Measurements from ENCODE around the gene NPM1.

The NPM1 gene

DNA sequence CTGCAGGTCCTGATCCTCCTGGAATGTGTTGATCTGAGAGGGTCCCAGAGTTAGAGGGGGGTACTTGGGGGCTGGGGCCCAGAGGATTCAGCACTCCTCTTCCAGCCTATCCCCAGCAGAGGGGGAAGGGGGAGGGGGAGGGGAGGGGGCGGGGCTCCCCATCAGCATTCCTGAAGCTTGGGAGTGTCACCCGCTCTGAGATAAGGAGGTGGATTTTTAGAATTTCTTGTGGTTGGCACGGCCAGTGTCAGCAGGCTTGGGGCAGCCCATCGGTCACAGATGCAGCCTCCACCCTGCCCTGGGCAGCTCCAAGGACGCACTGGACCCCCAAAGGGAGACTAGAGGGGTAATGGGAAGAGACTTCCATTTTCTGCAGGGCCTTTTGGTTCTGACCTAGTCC, 37.1 kb downstream of the NPM1 start:
- TF ChIP-seq, protein P1, sequence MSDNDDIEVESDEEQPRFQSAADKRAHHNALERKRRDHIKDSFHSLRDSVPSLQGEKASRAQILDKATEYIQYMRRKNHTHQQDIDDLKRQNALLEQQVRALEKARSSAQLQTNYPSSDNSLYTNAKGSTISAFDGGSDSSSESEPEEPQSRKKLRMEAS (IDR thresholded peaks at IDR 0.05; ENCODE audit: low read depth, low read length) = no peak
- TF ChIP-seq MYC (IDR thresholded peaks at IDR 0.05; ENCODE audit: low read depth, low read length) = no peak
- TF ChIP-seq POLR2A (IDR thresholded peaks at IDR 0.05; ENCODE audit: extremely low read depth, insufficient read length) = no peak
- TF ChIP-seq, protein P2, sequence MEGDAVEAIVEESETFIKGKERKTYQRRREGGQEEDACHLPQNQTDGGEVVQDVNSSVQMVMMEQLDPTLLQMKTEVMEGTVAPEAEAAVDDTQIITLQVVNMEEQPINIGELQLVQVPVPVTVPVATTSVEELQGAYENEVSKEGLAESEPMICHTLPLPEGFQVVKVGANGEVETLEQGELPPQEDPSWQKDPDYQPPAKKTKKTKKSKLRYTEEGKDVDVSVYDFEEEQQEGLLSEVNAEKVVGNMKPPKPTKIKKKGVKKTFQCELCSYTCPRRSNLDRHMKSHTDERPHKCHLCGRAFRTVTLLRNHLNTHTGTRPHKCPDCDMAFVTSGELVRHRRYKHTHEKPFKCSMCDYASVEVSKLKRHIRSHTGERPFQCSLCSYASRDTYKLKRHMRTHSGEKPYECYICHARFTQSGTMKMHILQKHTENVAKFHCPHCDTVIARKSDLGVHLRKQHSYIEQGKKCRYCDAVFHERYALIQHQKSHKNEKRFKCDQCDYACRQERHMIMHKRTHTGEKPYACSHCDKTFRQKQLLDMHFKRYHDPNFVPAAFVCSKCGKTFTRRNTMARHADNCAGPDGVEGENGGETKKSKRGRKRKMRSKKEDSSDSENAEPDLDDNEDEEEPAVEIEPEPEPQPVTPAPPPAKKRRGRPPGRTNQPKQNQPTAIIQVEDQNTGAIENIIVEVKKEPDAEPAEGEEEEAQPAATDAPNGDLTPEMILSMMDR (IDR thresholded peaks at IDR 0.05; ENCODE audit: low read depth, low read length) = no peak
- DNase-seq (ENCODE audit: low read depth) = no peak

DNA sequence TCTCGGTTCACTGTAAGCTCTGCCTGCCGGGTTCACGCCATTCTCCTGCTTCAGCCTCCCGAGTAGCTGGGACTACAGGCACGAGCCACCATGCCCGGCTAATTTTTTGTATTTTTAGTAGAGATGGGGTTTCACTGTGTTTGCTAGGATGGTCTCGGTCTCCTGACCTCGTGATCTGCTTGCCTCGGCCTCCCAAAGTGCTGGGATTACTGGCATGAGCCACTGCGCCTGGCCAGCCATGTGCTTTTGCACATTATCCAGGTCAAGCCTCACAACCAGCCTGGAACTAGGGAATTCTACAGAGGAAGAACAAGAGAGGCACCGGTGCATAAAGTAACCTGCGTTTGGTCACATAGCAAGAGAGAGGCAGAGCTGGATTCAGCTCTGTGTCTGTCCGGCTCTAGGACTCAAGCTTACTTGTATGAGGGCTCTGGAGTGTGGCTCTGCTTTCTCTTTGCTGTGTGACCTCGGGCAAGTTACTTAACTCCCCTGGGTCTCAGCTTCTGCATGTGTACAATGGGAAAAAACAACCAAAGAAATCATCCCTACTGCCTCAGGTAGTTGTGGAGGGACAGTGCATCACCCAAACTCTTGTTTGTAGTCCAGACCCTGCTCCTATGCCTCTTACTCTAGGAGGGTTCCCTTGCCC, 38.1 kb downstream of the NPM1 start:
- DNase-seq (ENCODE audit: low read depth) = no peak
- H3K4me3 ChIP-seq (ENCODE audit: low read depth, low read length) = no peak overlapping the region
- TF ChIP-seq, protein P1 (IDR thresholded peaks at IDR 0.05; ENCODE audit: low read depth, low read length) = no peak
- TF ChIP-seq POLR2A (IDR thresholded peaks at IDR 0.05; ENCODE audit: extremely low read depth, insufficient read length) (no peak), MYC (IDR thresholded peaks at IDR 0.05; ENCODE audit: low read depth, low read length) (no peak)
- TF ChIP-seq, protein P2 (IDR thresholded peaks at IDR 0.05; ENCODE audit: low read depth, low read length) = no peak

More for the DNA sequence above, 37.1 kb downstream of the NPM1 start:
- no peak overlapping the region for H3K4me3 ChIP-seq (ENCODE audit: low read depth, low read length)

DNA sequence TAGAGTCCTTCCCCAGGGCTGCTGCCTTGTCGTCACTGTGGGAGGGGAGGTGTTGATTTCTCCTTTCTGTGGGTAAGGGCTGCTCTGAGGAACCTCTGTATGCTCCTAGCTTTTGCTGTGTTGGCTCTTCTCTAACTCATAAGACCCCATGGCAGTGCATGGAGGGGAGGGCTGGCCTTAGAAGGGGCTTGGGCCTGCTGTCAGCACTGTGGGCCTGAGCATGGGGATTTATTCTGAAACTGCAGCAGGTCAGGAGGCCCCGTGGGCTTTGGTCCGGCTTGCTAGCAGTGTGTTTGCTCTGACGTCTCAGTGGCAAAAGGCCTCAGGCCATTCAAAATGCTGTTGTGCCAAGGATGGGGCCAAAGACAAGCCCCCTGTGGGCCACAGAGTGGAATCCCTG, 38.6 kb downstream of the NPM1 start:
- TF ChIP-seq, protein P1 (IDR thresholded peaks at IDR 0.05; ENCODE audit: low read depth, low read length) = no peak
- no peak for TF ChIP-seq MYC (IDR thresholded peaks at IDR 0.05; ENCODE audit: low read depth, low read length)
- TF ChIP-seq, protein P2 (IDR thresholded peaks at IDR 0.05; ENCODE audit: low read depth, low read length) = no peak
- TF ChIP-seq POLR2A (IDR thresholded peaks at IDR 0.05; ENCODE audit: extremely low read depth, insufficient read length) = no peak
- no peak for DNase-seq (ENCODE audit: low read depth)
- no peak overlapping the region for H3K4me3 ChIP-seq (ENCODE audit: low read depth, low read length)

DNA sequence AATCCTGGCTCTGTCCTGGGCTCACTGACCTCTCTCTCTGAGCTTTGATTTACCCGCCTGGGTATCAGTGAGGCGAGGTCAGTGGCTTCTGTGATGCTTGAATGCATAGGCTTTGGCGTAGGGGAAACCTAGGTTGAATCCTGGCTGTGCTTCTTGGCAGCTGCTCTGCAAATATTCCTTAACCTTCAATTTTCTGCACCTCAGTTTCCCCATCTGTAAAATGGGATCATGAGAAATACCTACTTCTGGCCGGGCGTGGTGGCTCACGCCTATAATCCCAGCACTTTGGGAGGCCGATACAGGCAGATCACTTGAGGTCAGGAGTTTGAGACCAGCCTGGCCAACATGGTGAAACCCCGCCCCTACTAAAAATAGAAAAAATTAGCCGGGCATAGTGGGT, 39.0 kb downstream of the NPM1 start:
- DNase-seq (ENCODE audit: low read depth) = no peak
- no peak overlapping the region for H3K4me3 ChIP-seq (ENCODE audit: low read depth, low read length)
- TF ChIP-seq, protein P1 (IDR thresholded peaks at IDR 0.05; ENCODE audit: low read depth, low read length) = no peak
- no peak for TF ChIP-seq POLR2A (IDR thresholded peaks at IDR 0.05; ENCODE audit: extremely low read depth, insufficient read length)
- TF ChIP-seq, protein P2 (IDR thresholded peaks at IDR 0.05; ENCODE audit: low read depth, low read length) = no peak
- TF ChIP-seq MYC (IDR thresholded peaks at IDR 0.05; ENCODE audit: low read depth, low read length) = no peak

DNA sequence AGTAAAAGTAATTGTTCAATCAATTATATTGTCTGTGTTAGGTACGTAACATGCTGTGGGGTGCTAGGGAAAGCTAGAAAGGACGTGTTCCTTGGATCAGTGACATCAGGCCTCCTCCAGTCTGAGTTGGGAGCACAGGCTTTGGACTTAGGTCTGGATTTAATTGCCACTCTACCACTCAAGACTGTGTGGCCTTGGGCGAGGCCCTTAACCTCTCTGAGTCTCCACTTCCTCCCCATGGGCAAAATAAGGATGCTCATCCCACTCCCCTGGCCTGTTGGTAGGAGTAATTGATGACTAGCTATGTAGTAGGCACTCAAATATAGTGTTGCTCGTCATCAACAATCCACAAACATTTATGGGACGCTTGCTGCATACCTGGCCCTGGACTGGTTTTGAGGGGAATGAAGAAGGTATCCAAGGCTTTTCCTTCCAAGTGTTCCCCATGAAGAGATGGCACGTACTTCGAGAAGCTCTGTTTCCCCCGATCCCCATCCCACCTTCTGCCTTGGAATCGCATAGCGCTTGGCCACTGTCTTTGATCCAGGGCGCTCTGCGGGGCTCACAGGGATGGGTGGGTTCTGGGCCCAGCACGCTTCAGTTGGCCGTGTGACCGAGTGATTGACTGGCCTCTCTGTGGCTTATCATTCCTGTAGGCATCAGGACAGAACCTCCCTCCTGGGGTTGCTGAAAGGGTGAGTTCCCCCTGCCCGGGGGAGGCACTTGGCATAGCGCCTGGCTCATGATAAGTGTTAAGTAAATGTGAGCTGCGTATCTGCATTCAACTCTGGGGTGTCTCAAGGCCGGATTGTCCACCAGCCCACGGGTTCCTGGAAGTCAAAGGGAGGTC, 39.9 kb downstream of the NPM1 start:
- no peak for DNase-seq (ENCODE audit: low read depth)
- no peak overlapping the region for H3K4me3 ChIP-seq (ENCODE audit: low read depth, low read length)
- TF ChIP-seq POLR2A (IDR thresholded peaks at IDR 0.05; ENCODE audit: extremely low read depth, insufficient read length) (no peak), MYC (IDR thresholded peaks at IDR 0.05; ENCODE audit: low read depth, low read length) (no peak)
- TF ChIP-seq, protein P2 (IDR thresholded peaks at IDR 0.05; ENCODE audit: low read depth, low read length) = no peak
